GM12878 (cell line): ENCODE data around the gene SEMA5A. TPM values are rescaled to one million over a fixed set of nuclear protein-coding genes. Genes with fewer than 3 reads are reported as not detected.

Experiments
- ATAC-seq: fragments of 200-7000 bp; cut with Tn5 transposase; 3 replicates; pipeline ENCODE4 v1.9.1; 2020; ENCODE audit warnings: mild to moderate bottlenecking, moderate library complexity
- BruUV-seq: library from RNA; stranded (reverse); fragments of 400-500 nt; replicated peaks from 2 replicates; lab custom pipeline; 2021; lab: Mats Ljungman, UMichigan
- CTCF ChIA-PET: fragments of 300-600 bp; sonication (Branson Sonifier 250); formaldehyde crosslinking; extraction: SDS; loops from one replicate; lab custom pipeline; 2021; ENCODE audit warnings: inconsistent platforms; lab: Yijun Ruan, JAX
- POLR2A ChIA-PET: fragments of 350-600 bp; formaldehyde crosslinking; extraction: SDS; loops from one replicate; lab custom pipeline; 2021; ENCODE audit warnings: inconsistent platforms; lab: Charles Lee
- RAD21 ChIA-PET: fragments of 300-600 bp; sonication (Branson Sonifier 250); formaldehyde crosslinking; loops from one replicate; lab custom pipeline; 2023; ENCODE audit warnings: antibody characterized with exemption; ENCODE audit not compliant: unreplicated experiment; lab: Charles Lee
- SMC1A ChIA-PET: fragments of 300-600 bp; sonication (Branson Sonifier 250); formaldehyde crosslinking; loops from one replicate; lab custom pipeline; 2023; ENCODE audit not compliant: unreplicated experiment, uncharacterized antibody; lab: Charles Lee
- DNase-seq: peaks from one replicate; pipeline ENCODE4 v3.0.0-alpha.2; 2011; ENCODE audit warnings: low read depth, low spot score
- FAIRE-seq: peaks from 3 replicates; lab custom pipeline; 2011; peaks lifted over from hg19 to GRCh38; lab: Jason Lieb, UNC
- H2AFZ ChIP-seq: 2 replicates; pipeline ENCODE4 v1.6.0; 2011; ENCODE audit warnings: low read depth, low read length, control low read depth; ENCODE audit not compliant: control insufficient read depth
- H3K27ac ChIP-seq: 2 replicates; pipeline ENCODE4 v1.5.1; 2011; ENCODE audit warnings: control low read depth; ENCODE audit not compliant: control insufficient read depth, insufficient read depth
- H3K27me3 ChIP-seq, 2 experiments: replicated peaks in 1 of 2; 2 replicates each; pipeline versions ENCODE4 v1.6.0 to v1.6.1; 2011; ENCODE audit warnings: low read length in 1 of 2; ENCODE audit not compliant: control insufficient read depth in 2 of 2, insufficient read depth in 2 of 2
- H3K36me3 ChIP-seq, 2 experiments: 2 replicates each; pipeline ENCODE4 v1.5.1; 2011; ENCODE audit warnings: low read length in 1 of 2; ENCODE audit not compliant: control insufficient read depth in 2 of 2, insufficient read depth in 2 of 2
- H3K4me1 ChIP-seq: 2 replicates; pipeline ENCODE4 v1.6.1; 2011; ENCODE audit warnings: mild to moderate bottlenecking, low read length, moderate library complexity, mixed read lengths; ENCODE audit not compliant: control insufficient read depth, insufficient read depth
- H3K4me2 ChIP-seq: 2 replicates; pipeline ENCODE4 v1.6.0; 2011; ENCODE audit warnings: control low read depth; ENCODE audit not compliant: control insufficient read depth, insufficient read depth
- H3K4me3 ChIP-seq: fragments of 200-600 bp; sonication (generic); 2 replicates; pipeline ENCODE4 v1.5.1; 2016
- H3K79me2 ChIP-seq: 2 replicates; pipeline ENCODE4 v1.6.0; 2011; ENCODE audit warnings: low read length; ENCODE audit not compliant: control insufficient read depth, insufficient read depth
- H3K9ac ChIP-seq: 2 replicates; pipeline ENCODE4 v1.8.0; 2011; ENCODE audit warnings: low read length, control low read depth, mixed read lengths; ENCODE audit not compliant: control insufficient read depth, insufficient read depth
- H3K9me3 ChIP-seq: replicated peaks from 3 replicates; pipeline ENCODE4 v1.5.1; 2011; ENCODE audit warnings: mild to moderate bottlenecking, low read length; ENCODE audit not compliant: control insufficient read depth, insufficient read depth
- H4K20me1 ChIP-seq: 2 replicates; pipeline ENCODE4 v1.6.0; 2011; ENCODE audit not compliant: control insufficient read depth, insufficient read depth
- BRCA1 ChIP-seq: IDR thresholded peaks from 2 replicates; pipeline ENCODE4 v1.6.1; 2011; ENCODE audit warnings: low read depth, low read length, improper control_type of control experiment
- CEBPB ChIP-seq, 2 experiments: fragments of 150-350 bp in 1 of 2; IDR thresholded peaks; 2 replicates each; pipeline ENCODE4 v1.6.1; 2012 to 2014; ENCODE audit warnings: low read depth in 2 of 2, low read length in 2 of 2, borderline replicate concordance in 1 of 2, inconsistent platforms in 1 of 2
- CTCF ChIP-seq, 3 experiments: IDR thresholded peaks in 2 of 3; conservative IDR thresholded peaks in 1 of 3; 2 replicates each; pipeline ENCODE4 v1.5.1; 2011; ENCODE audit warnings: low read depth in 3 of 3, low read length in 3 of 3, mild to moderate bottlenecking in 3 of 3, control low read depth in 2 of 3, moderate library complexity in 2 of 3, inconsistent platforms in 1 of 3, mixed read lengths in 1 of 3; ENCODE audit not compliant: control insufficient read depth in 2 of 3, insufficient read depth in 1 of 3; ENCODE audit errors: extremely low read depth in 1 of 3
- FOXK2 ChIP-seq: fragments of 450-650 bp; IDR thresholded peaks from 2 replicates; pipeline ENCODE4 v1.6.1; 2017; ENCODE audit warnings: mild to moderate bottlenecking, moderate library complexity
- KAT2A ChIP-seq: conservative IDR thresholded peaks from 2 replicates; pipeline ENCODE4 v1.6.1; 2011; ENCODE audit warnings: low read depth, low read length; ENCODE audit not compliant: control insufficient read depth
- SKIL ChIP-seq: fragments of 450-650 bp; IDR thresholded peaks from 2 replicates; pipeline ENCODE4 v1.6.1; 2017; ENCODE audit warnings: mild to moderate bottlenecking, low read depth, inconsistent platforms; ENCODE audit not compliant: poor library complexity, severe bottlenecking
- SMAD1 ChIP-seq: fragments of 450-650 bp; IDR thresholded peaks from 2 replicates; pipeline ENCODE4 v1.6.1; 2018; ENCODE audit warnings: mild to moderate bottlenecking, low read depth; ENCODE audit not compliant: partially characterized antibody
- SPI1 ChIP-seq: IDR thresholded peaks from 2 replicates; pipeline ENCODE4 v1.6.1; 2011; ENCODE audit warnings: low read depth, mild to moderate bottlenecking, low read length, moderate library complexity, borderline replicate concordance; ENCODE audit not compliant: insufficient read depth
- SREBF1 ChIP-seq: IDR thresholded peaks from 2 replicates; pipeline ENCODE4 v1.6.1; 2012; ENCODE audit warnings: mild to moderate bottlenecking, low read length
- TCF12 ChIP-seq: IDR thresholded peaks from 2 replicates; pipeline ENCODE4 v1.6.1; 2011; ENCODE audit warnings: low read depth, mild to moderate bottlenecking, low read length
- TCF3 ChIP-seq: IDR thresholded peaks from 2 replicates; pipeline ENCODE4 v1.6.1; 2012; ENCODE audit warnings: low read depth, mild to moderate bottlenecking, low read length, borderline replicate concordance; ENCODE audit not compliant: insufficient read depth
- WGBS: methylation state at CpG from one replicate; pipeline ENCODE4 v1.1.6; 2016; ENCODE audit warnings: low lambda C conversion rate; ENCODE audit not compliant: insufficient replicate concordance, insufficient coverage; ENCODE audit errors: missing lambda C conversion rate; 5-methylcytosine and 5-hydroxymethylcytosine counted together
- in situ Hi-C: fragments of 300-500 bp; cut with MboI; formaldehyde crosslinking; loops from 9 replicates; pipeline ENCODE4 v1.14.3; 2018; ENCODE audit warnings: mixed read lengths
- intact Hi-C: fragments of 100-400 bp; cut with micrococcal nuclease; formaldehyde crosslinking; loops from one replicate; pipeline ENCODE4 v1.14.2; 2022; ENCODE audit not compliant: unreplicated experiment
- polyA plus RNA-seq, 11 experiments: library from polyadenylated mRNA; depleted of rRNA in 4 of 11; unstranded in 6 of 11; stranded (reverse) in 5 of 11; fragments of >200 nt; fragmentation: Nextera tagmentation in 4 of 11; fragmentation: Illumina TruSeq in 1 of 11; extraction: Ambion mirVana in 4 of 11; extraction: Trizol in 1 of 11; gene quantifications; 1 replicate in 1 of 11; 2 replicates in 10 of 11; pipeline versions ENCODE4 v1.2.1 to v1.2.3, GENCODE V29; 2011 to 2016; ENCODE audit warnings: inconsistent platforms in 2 of 11, missing spikeins in 2 of 11, low read depth in 1 of 11
- total RNA-seq, 4 experiments: library from RNA; depleted of rRNA in 3 of 4; stranded (reverse); fragments of >200 nt in 3 of 4; fragmentation: Illumina TruSeq in 1 of 4; extraction: Trizol in 1 of 4; gene quantifications; 2 replicates each; pipeline versions ENCODE4 v1.2.1 to v1.2.3, GENCODE V29; 2013 to 2021

SEMA5A gene
- total and polyA plus RNA-seq, 10 of the 15 experiments (the other 5 are each of a cell fraction or from before 2014, with no cell fraction given), result 0.03 to 2.4 (median 0.09) TPM; not detected in 1

- no peak; the same call in 2 of the 3 replicates for ATAC-seq
- Histone ChIP-seq H4K20me1 (no peaks in the 10 kb centered on the region), H3K36me3 (no peaks in the 10 kb centered on the region), H3K27ac (no peak overlapping the region), H3K4me3 (no peak overlapping the region), H3K4me2 (no peak overlapping the region), H2AFZ (no peak overlapping the region), H3K9me3 (no peaks in the 10 kb centered on the region; the same call in 2 of the 3 replicates), H3K9ac (no peak overlapping the region), H3K27me3 (no peaks in the 10 kb centered on the region; a peak in 1 of 4 replicates), H3K4me1 (no peaks in the 10 kb centered on the region), H3K79me2 (no peaks in the 10 kb centered on the region)
- in situ Hi-C loops (loop anchor here (25.0 kb wide), 1 partner anchor 1617 kb away; no protein-coding TSS in a partner anchor), intact Hi-C loops (no loop called here)
- ChIA-PET CTCF (interaction anchor here (0.6 kb wide), 1 partner anchor 167 kb away, joined by 3 read pairs; no protein-coding TSS in a partner anchor), RAD21 (no interaction called here), SMC1A (interaction anchor here (1.3 to 1.8 kb wide), 2 partner anchors 13 to 19 kb away, joined by 3 to 4 read pairs; no protein-coding TSS in a partner anchor), POLR2A (no interaction called here)
- TF ChIP-seq KAT2A, result no peak
- TF ChIP-seq SPI1, result peak; percentile 2; the same call in 1 of the 2 replicates
- 0 out of 2 replicates have a peak, but pooled peaks have one; percentile 8 for TF ChIP-seq TCF12
- no peak for TF ChIP-seq TCF3
- BruUV-seq, result no TSS peak
- DNase-seq, result no peak
- 25% methylated on average over 6 of the region's 6 CpGs for WGBS
- no peak for FAIRE-seq
Observed at GRCh38 chr5:9529041-9529480, 16.8 kb downstream of the SEMA5A start.

- FAIRE-seq (no peak), ATAC-seq (no peak), DNase-seq (no peak)
- Histone ChIP-seq H3K9me3 (no peaks in the 10 kb centered on the region; the same call in 2 of the 3 replicates), H3K27ac (no peak overlapping the region), H3K4me1 (no peaks in the 10 kb centered on the region), H3K4me3 (no peak overlapping the region), H3K9ac (no peak overlapping the region), H4K20me1 (no peaks in the 10 kb centered on the region), H3K36me3 (no peaks in the 10 kb centered on the region), H3K4me2 (no peak overlapping the region), H2AFZ (no peak overlapping the region), H3K79me2 (no peaks in the 10 kb centered on the region), H3K27me3 (no peaks in the 10 kb centered on the region)
- BruUV-seq, result no TSS peak
- SMC1A ChIA-PET, result no interaction called here
- WGBS, result 0% methylated on average over 1 of the region's 1 CpG
- POLR2A ChIA-PET, result no interaction called here
- CTCF ChIA-PET, result interaction anchor here (1.0 to 1.1 kb wide), 2 partner anchors 12 to 19 kb away, joined by 3 read pairs; no protein-coding TSS in a partner anchor
- RAD21 ChIA-PET, result no interaction called here
- intact Hi-C loops (no loop called here), in situ Hi-C loops (loop anchor here (25.0 kb wide), 1 partner anchor 1613 kb away; no protein-coding TSS in a partner anchor)
- no peak for TF ChIP-seq BRCA1
- TF ChIP-seq SKIL, result no peak
- no peak for TF ChIP-seq FOXK2
- no peak for TF ChIP-seq CEBPB (IDR thresholded peaks at IDR 0.05; ENCODE audit: borderline replicate concordance in 1 of 2, low read depth in 2 of 2, low read length in 2 of 2)
- TF ChIP-seq SMAD1, result no peak
- no peak for TF ChIP-seq CTCF (IDR thresholded peaks at IDR 0.05 in 2 of 3, conservative IDR thresholded peaks at IDR 0.05 in 1 of 3; ENCODE audit: control insufficient read depth in 2 of 3, extremely low read depth in 1 of 3, insufficient read depth in 1 of 3, low read depth in 3 of 3, low read length in 3 of 3)
- no peak for TF ChIP-seq SREBF1
Observed at GRCh38 chr5:9524941-9525340, 20.9 kb downstream of the SEMA5A start.
